GM19238 (cell line): ENCODE data around the gene TOMM22.

Source experiments
- DNase-seq: peaks from one replicate; pipeline ENCODE4 v3.0.0; 2011; ENCODE audit warnings: low spot score; ENCODE audit not compliant: insufficient read length

The TOMM22 gene

GRCh38 chr22:38715176-38715764, 33.5 kb downstream of the TOMM22 start:
- no peak for DNase-seq

DNA sequence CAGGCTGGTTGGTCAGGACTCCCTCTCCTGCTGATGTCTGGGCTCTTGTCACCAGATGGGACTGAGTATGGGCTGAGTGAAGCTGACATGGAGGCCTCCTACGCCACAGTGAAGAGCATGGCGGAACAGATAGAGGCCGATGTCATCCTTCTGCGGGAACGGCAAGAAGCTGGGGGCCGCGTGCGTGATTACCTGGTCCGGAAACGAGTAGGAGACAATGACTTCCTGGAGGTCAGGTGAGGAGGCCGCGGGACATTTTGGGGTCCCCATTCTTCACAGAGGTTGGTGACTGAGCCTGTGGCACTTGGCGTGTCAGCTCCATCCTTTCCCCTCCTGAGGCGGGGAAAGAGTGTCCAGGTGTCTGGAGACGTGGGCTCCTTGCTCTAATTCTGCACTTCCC, 34.1 kb downstream of the TOMM22 start:
- DNase-seq = no peak

GRCh38 chr22:38716271-38716670, 34.5 kb downstream of the TOMM22 start:
- DNase-seq = no peak

GRCh38 chr22:38716826-38717225, 35.1 kb downstream of the TOMM22 start:
- DNase-seq = no peak

DNA sequence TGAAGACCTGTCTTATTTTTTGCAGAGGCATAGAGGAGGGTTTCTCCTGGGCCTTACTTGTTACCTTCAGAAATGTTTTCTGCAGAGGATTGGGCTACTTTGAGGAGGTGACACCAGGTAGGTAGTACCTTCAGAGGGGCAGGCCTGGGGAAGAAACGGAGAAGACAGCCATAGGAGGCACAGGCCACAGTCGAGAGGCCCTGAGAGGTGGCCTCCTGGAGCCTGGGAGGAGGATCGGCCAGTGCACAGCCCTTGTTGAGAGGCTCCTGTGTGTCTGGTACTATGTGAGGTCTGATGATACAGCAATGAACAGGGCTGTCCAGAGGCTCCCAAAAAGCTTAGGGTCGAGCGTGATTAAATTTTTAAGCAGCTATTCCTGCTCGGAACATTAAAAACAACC, 35.5 kb downstream of the TOMM22 start:
- no peak for DNase-seq

- no peak for DNase-seq
Observed at GRCh38 chr22:38718414-38718813, 36.7 kb downstream of the TOMM22 start.

DNA sequence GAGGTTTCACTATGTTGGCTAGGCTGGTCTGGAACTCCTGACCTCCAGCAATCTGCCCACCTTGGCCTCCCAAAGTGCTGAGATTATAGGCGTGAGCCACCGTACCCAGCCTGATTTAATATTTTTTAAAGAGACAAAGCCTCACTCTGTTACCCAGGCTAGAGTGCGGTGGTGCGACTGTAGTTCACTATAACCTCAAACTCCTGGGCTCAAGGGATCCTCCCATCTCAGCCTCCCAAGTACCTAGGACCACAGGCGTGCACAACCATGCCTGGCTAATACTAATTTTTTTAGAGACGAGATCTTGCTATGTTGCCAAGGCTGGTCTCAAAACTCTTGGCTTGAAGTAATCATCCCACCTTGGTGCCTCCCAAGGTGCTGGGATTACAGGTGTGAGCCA, 37.4 kb downstream of the TOMM22 start:
- DNase-seq = no peak

DNA sequence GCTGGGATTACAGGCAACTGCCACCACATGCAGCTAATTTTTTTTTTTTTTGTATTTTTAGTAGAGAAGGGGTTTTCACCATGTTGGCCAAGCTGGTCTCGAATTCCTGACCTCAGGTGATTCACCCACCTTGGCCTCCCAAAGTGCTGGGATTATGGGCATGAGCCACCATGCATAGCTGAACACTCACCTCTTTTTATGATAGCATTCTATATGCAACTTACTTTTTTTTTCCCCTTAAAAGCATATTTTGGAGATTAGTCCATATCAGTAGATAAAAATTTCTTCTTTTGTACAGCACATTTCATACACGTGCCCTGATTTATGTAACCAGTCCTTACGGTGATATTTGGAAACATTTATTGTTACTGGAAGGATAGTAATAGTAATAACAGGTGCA, 38.6 kb downstream of the TOMM22 start:
- DNase-seq = no peak

DNA sequence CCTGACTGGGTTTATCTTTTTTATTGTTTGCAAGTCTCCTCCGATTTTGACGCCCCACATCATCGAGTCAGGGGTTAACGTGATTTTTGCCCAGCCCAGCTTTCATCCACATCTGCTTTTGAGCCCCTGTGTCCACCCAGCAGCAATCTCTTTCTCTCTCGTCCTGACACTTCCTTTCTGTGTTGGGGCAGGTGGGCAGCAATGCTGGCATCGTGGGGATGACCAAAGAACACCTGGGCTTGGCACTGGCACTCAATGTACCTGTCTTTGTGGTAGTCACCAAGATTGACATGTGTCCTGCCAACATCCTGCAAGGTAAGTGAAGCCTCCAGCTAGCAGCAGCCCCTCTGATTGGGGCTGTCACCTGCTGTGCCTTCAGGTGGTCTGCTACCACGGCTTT, 39.8 kb downstream of the TOMM22 start:
- DNase-seq = no peak

DNA sequence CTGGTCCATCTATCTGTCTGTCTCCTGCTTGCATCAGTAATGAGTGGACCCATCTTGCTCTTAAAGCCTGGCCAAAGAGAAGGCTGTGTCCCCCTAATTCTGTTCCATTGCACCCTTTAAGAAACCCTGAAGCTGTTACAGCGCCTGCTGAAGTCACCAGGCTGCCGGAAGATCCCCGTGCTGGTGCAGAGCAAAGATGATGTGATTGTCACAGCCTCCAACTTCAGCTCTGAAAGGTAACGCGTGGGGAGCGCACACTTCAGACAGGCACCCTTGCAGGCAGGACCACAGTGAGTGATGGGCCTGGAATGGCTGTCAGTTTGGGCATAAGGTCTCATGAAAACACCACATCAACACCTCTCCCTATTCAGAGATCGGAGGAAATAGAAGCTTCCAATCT, 42.4 kb downstream of the TOMM22 start:
- DNase-seq = no peak

DNA sequence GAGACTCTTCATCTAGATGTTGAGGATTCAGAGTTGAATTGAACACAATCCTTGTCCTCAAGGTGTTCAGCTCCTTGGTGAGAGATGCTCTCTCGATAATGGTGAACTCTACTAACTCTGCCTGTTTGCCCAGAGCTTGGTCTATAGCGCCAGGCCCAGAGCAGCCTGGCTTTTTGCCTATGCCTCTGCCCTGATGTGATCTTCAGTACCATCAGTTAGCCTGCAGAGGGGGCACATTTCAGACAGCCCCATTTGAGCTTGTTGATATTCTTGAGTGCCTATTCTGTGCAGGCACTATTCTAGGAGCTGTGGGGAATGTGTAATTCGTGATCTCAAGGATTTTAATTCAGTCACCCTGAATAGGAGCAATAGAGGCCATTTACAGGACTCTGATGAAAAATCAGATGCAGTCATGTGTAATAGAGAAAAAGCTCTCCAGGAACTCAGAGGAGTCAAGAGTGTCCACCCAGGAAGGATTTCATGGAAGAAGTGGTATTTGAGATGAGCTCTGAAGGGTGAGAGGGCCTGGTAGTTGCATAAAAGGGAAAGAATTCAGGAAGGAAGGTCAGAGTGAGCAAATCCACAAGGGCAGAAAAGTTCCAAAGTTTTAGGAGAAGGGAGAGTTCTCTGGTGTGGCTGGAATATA, 43.3 kb downstream of the TOMM22 start:
- no peak for DNase-seq

DNA sequence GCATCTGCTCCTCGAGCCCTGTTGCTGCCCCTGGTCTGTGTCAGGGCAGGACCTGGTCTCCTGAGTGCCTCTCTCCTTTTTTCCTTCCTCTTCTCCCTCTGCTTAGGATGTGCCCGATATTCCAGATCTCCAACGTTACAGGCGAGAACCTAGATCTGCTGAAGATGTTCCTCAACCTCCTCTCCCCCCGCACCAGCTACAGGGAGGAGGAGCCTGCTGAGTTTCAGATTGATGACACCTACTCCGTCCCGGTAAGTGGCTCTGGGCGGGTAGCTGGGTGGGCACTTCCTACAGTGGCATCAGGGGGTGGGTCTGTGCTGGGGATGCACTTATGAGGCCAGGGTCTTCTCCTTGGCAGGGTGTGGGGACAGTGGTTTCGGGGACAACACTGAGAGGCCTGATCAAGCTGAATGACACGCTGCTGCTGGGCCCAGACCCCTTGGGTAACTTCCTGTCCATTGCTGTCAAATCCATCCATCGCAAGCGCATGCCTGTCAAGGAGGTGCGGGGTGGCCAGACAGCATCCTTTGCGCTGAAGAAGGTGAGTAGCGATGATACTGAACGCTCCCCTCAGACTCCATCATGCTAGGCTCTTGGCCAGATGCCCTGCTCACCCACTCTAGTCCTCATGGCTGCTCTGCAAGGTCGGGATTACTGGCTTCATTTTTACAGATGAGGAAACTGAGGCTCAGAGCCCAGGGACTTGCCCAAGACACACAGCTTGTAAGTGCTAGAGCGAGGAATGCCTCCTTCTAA, 44.3 kb downstream of the TOMM22 start:
- no peak for DNase-seq

GRCh38 chr22:38727123-38727522, 45.4 kb downstream of the TOMM22 start:
- no peak for DNase-seq

DNA sequence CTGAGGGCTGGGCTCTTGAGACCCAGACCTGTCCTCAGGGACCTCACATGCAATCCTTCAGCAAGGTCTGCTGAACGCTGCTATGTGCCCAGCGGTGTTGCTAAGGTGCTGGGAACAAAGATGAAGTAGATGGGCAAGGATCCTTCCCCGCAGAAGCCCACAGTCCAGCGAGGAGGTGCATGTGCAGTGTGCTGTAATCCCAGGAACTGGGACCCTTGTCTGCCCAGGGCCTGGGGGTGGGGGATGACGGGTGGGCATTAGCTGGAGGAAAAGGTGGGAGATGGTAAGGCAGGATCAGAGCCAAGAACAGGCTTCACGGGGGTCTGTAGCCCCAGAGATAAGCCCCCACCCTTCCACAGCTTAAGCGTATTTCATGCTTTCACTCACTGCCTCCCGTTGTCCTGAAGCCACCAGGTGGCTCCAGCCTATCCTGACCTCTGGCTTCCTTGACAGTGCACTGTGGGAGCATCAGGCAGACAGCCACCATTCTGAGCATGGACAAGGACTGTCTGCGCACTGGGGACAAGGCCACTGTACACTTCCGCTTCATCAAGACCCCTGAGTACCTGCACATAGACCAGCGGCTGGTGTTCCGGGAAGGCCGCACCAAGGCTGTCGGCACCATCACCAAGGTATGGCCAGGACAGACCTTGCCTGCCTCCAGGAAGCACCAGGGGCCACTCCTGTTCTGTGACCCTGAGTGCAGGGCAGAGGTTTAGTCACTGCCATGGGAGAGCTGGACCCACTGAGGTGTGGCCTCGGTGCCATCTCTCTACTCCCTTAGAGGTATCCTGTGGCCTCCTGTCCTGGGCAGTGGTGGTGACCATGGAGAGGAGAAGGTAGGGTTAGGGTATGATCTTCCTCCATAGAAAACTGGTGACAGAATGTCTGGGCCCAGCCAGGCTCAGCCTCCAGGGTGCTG, 46.0 kb downstream of the TOMM22 start:
- DNase-seq = no peak

GRCh38 chr22:38728871-38729796, 47.4 kb downstream of the TOMM22 start:
- DNase-seq = no peak

DNA sequence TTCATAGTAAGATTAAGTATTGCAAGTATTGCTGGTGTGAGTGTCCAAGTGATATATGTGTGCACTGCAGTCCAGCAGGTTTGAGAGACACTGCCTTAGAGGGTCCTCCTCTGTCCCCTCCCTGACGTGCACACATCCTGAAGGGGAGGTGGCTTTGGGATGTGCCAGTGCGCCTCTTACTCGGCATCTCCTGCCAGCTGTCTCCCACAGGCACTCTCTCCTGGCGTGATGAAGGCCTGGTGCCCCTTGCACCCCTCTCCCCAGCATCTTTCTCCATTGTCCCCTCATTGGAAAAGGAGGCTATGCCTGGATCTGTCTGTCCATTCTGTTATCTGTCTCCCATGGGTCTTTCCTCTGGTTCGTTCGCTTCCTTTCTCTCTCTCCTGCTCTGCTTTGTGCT, 48.2 kb downstream of the TOMM22 start:
- DNase-seq = no peak

DNA sequence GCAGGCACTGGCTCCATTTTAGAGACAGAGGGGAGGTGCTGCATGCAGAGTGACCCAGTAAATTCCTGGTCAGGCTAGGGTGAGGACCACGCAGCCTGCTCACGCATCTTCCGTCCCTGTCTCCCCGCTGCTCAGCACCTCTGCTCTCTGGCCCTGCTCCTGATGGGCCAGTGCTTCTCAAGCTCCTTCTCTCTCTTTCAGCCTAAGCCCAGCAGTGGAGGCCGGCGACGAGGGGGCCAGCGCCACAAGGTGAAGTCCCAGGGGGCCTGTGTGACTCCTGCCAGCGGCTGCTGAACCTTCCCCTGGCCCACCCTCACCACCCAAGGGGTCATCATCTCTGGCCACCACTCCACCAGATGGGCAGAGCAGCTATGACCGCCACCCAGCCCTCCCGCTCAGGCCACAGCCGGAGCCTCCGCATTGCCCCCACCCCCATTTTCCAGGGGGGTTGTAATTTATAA, 48.7 kb downstream of the TOMM22 start:
- DNase-seq = no peak

DNA sequence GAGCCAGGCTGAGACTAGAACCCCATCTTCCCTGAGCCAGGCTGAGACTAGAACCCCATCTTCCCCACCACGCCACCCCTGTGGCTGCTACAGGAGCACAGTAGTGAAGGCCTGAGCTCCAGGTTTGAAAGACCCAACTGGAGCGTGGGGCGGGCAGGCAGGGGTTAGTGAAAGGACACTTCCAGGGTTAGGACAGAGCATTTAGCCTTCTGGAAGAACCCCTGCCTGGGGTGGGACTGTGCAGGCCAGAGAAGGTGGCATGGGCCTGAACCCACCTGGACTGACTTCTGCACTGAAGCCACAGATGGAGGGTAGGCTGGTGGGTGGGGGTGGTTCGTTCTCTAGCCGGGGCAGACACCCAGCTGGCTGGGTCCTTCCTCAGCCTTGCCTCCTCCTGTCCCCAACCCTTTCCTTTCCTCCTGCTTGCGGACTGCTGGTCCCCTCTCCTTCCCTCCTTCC, 50.0 kb downstream of the TOMM22 start:
- DNase-seq = no peak

- no peak for DNase-seq
Observed at GRCh38 chr22:38732251-38732815, 50.6 kb downstream of the TOMM22 start.

GRCh38 chr22:38733329-38733723, 51.6 kb downstream of the TOMM22 start:
- no peak for DNase-seq
